GM18951 (cell line): ENCODE data around the gene CKAP4.

Source experiments
- POLR2A ChIP-seq: IDR thresholded peaks from 4 replicates; pipeline ENCODE4 v1.6.1; 2011; ENCODE audit warnings: mild to moderate bottlenecking; ENCODE audit not compliant: insufficient read length, insufficient read depth; ENCODE audit errors: extremely low read depth
- in situ Hi-C: fragments of 300-500 bp; cut with MboI; formaldehyde crosslinking; loops from one replicate; pipeline ENCODE4 v1.12.0; 2022; ENCODE audit warnings: low sequenced_read_pairs, mixed read lengths, inconsistent platforms; ENCODE audit not compliant: unreplicated experiment

Gene CKAP4

GRCh38 chr12:106224355-106224706 lies 23.5 kb downstream of the CKAP4 start:
- in situ Hi-C loops, result no loop called here
- no peak for TF ChIP-seq POLR2A

- no peak for TF ChIP-seq POLR2A
- in situ Hi-C loops, result no loop called here
Measured at GRCh38 chr12:106223485-106224354, 24.1 kb downstream of the CKAP4 start.

- in situ Hi-C loops, result no loop called here
- no peak for TF ChIP-seq POLR2A
Measured at GRCh38 chr12:106220536-106220935, 27.3 kb downstream of the CKAP4 start.

- in situ Hi-C loops, result no loop called here
- TF ChIP-seq POLR2A, result no peak
Measured at GRCh38 chr12:106219043-106219442, 28.8 kb downstream of the CKAP4 start.

- in situ Hi-C loops, result no loop called here
- no peak for TF ChIP-seq POLR2A
Measured at GRCh38 chr12:106217706-106218105, 30.1 kb downstream of the CKAP4 start.

GRCh38 chr12:106214571-106214970 lies 33.2 kb downstream of the CKAP4 start:
- no peak for TF ChIP-seq POLR2A

GRCh38 chr12:106213662-106214061 lies 34.2 kb downstream of the CKAP4 start:
- TF ChIP-seq POLR2A, result no peak
- in situ Hi-C loops, result no loop called here

More at GRCh38 chr12:106214571-106214970, 33.2 kb downstream of the CKAP4 start:
- in situ Hi-C loops, result no loop called here

- in situ Hi-C loops, result no loop called here
- TF ChIP-seq POLR2A, result no peak
Measured at GRCh38 chr12:106211973-106212372, 35.8 kb downstream of the CKAP4 start.

GRCh38 chr12:106205208-106206069 lies 42.4 kb downstream of the CKAP4 start:
- no peak for TF ChIP-seq POLR2A
- in situ Hi-C loops, result no loop called here

- in situ Hi-C loops, result no loop called here
- no peak for TF ChIP-seq POLR2A
Measured at GRCh38 chr12:106204312-106204711, 43.5 kb downstream of the CKAP4 start.

GRCh38 chr12:106197906-106198623 lies 49.8 kb downstream of the CKAP4 start:
- TF ChIP-seq POLR2A, result no peak
- in situ Hi-C loops, result no loop called here

- in situ Hi-C loops, result no loop called here
- no peak for TF ChIP-seq POLR2A
Measured at GRCh38 chr12:106195621-106196027, 52.2 kb downstream of the CKAP4 start.

GRCh38 chr12:106194351-106194750 lies 53.5 kb downstream of the CKAP4 start:
- in situ Hi-C loops, result no loop called here
- no peak for TF ChIP-seq POLR2A
